ENCODE measurements around the gene NMNAT2.

GRCh38 chr1:183249941-183250452 lies 168.2 kb downstream of the NMNAT2 start:
- TF ChIP-seq EP300 (IDR thresholded peaks at IDR 0.05), result no peak
- TF ChIP-seq POLR2AphosphoS5 (IDR thresholded peaks at IDR 0.05), result no peak
- no peak for TF ChIP-seq POLR2A (IDR thresholded peaks at IDR 0.05; ENCODE audit: low read depth)
